ENCODE data around the gene DMXL2.

DNA sequence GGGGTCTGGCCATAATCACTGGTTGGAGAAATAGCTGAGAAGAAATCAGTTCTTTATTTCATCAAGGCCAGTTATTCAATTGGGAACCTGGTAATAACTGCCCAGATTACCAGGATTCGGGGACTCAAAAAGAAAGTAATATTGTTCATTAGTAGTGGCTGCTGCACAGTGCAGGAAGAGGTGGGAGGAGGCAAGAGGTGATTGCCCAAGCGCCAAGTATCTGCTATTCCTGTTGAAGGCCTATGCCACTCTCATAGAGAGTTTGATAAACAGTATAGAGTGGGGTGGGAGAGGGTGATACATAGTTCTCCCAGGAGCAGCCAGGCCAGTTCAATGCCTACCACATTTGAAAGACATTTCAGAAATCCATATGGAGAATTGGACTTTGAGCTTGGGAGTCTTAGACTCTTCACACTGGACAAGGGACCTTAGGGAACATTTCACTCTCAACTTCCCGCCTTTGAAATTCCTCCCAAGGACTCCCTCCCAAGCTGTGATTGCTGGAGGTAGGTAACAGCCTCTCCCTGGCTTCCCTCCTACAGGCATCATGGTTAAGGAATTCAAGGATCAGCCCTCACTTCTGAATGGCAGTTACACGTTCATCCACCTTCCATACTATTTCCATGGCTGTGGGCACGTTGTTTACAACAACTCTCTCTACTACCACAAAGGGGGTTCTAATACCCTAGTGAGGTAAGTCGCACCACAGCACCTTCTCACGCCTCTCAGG is 221.4 kb downstream of the DMXL2 start:
- TF ChIP-seq, protein P1, sequence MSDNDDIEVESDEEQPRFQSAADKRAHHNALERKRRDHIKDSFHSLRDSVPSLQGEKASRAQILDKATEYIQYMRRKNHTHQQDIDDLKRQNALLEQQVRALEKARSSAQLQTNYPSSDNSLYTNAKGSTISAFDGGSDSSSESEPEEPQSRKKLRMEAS (IDR thresholded peaks at IDR 0.05; ENCODE audit: low read depth) = no peak
- TF ChIP-seq TAF1 (IDR thresholded peaks at IDR 0.05; ENCODE audit: borderline replicate concordance, low read depth, low read length) (no peak), NFIC (IDR thresholded peaks at IDR 0.05; ENCODE audit: borderline replicate concordance) (no peak), REST (IDR thresholded peaks at IDR 0.05; ENCODE audit: low read depth, low read length) (no peak), SIN3A (IDR thresholded peaks at IDR 0.05; ENCODE audit: borderline replicate concordance, low read depth, low read length) (no peak), FOXM1 (IDR thresholded peaks at IDR 0.05; ENCODE audit: low read depth) (no peak), MXI1 (IDR thresholded peaks at IDR 0.05; ENCODE audit: low read depth, low read length) (no peak), EP300 (IDR thresholded peaks at IDR 0.05; ENCODE audit: borderline replicate concordance in 1 of 2, low read depth in 1 of 2, low read length in 1 of 2) (no peak), TCF12 (IDR thresholded peaks at IDR 0.05) (no peak), SMC3 (IDR thresholded peaks at IDR 0.05; ENCODE audit: low read depth, low read length) (no peak), YY1 (IDR thresholded peaks at IDR 0.05; ENCODE audit: low read depth) (no peak)
- TF ChIP-seq, protein P2, sequence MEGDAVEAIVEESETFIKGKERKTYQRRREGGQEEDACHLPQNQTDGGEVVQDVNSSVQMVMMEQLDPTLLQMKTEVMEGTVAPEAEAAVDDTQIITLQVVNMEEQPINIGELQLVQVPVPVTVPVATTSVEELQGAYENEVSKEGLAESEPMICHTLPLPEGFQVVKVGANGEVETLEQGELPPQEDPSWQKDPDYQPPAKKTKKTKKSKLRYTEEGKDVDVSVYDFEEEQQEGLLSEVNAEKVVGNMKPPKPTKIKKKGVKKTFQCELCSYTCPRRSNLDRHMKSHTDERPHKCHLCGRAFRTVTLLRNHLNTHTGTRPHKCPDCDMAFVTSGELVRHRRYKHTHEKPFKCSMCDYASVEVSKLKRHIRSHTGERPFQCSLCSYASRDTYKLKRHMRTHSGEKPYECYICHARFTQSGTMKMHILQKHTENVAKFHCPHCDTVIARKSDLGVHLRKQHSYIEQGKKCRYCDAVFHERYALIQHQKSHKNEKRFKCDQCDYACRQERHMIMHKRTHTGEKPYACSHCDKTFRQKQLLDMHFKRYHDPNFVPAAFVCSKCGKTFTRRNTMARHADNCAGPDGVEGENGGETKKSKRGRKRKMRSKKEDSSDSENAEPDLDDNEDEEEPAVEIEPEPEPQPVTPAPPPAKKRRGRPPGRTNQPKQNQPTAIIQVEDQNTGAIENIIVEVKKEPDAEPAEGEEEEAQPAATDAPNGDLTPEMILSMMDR (IDR thresholded peaks at IDR 0.05) = no peak

All from SK-N-SH (cell line).